Spleen (tissue), 11 donors: ENCODE data around the gene PPP4R3A. TPM values are rescaled to one million over a fixed set of nuclear protein-coding genes. Genes with fewer than 3 reads are reported as not detected.
"Not testable (repeated sequence)": the region's sequence is repeated elsewhere in the genome, so short reads cannot be mapped to it uniquely, and the experiment has no call there.

Source experiments
- DNase-seq: peaks from one replicate; pipeline ENCODE4 v3.0.0-alpha.2; 2020
- H3K27ac ChIP-seq, 8 donors: fragments of 200-600 bp; sonication (generic) in 7 of 8; 1 replicate in 4 of 8; 2 replicates in 4 of 8; pipeline versions ENCODE4 v1.5.0 to v1.8.0; 2016 to 2021; ENCODE audit warnings: inconsistent platforms in 4 of 8, mild to moderate bottlenecking in 4 of 8, moderate library complexity in 1 of 8
- H3K27me3 ChIP-seq, 7 donors: fragments of 200-600 bp; sonication (generic) in 6 of 7; replicated peaks in 1 of 7; 1 replicate in 4 of 7; 2 replicates in 3 of 7; pipeline versions ENCODE4 v1.5.0 to v1.8.0; 2016 to 2021; ENCODE audit warnings: inconsistent platforms in 3 of 7, mild to moderate bottlenecking in 1 of 7
- H3K36me3 ChIP-seq, 6 donors: fragments of 200-600 bp; sonication (generic) in 5 of 6; 1 replicate in 4 of 6; 2 replicates in 2 of 6; pipeline versions ENCODE4 v1.5.0 to v1.8.0; 2016 to 2021; ENCODE audit warnings: inconsistent platforms in 2 of 6
- H3K4me1 ChIP-seq, 6 donors: fragments of 200-600 bp; sonication (generic) in 5 of 6; 1 replicate in 3 of 6; 2 replicates in 3 of 6; pipeline versions ENCODE4 v1.5.0 to v1.8.0; 2016 to 2021; ENCODE audit warnings: inconsistent platforms in 3 of 6
- H3K4me3 ChIP-seq, 8 donors: fragments of 200-600 bp; sonication (generic) in 7 of 8; 1 replicate in 4 of 8; 2 replicates in 4 of 8; pipeline versions ENCODE4 v1.5.0 to v1.8.0; 2016 to 2021; ENCODE audit warnings: inconsistent platforms in 4 of 8, mild to moderate bottlenecking in 4 of 8, moderate library complexity in 2 of 8
- H3K9me3 ChIP-seq, 8 donors: fragments of 200-600 bp; sonication (generic) in 7 of 8; 1 replicate in 4 of 8; 2 replicates in 4 of 8; pipeline versions ENCODE4 v1.5.0 to v1.8.0; 2016 to 2021; ENCODE audit warnings: inconsistent platforms in 4 of 8
- POLR2A ChIP-seq, 3 donors: fragments of 450-650 bp; IDR thresholded peaks; one replicate each; pipeline ENCODE4 v1.5.1; 2017; ENCODE audit warnings: antibody characterized with exemption in 3 of 3, mild to moderate bottlenecking in 1 of 3
- POLR2AphosphoS5 ChIP-seq, 3 donors: sonication (generic); formaldehyde crosslinking; IDR thresholded peaks; one replicate each; pipeline ENCODE4 v1.5.1; 2017; ENCODE audit warnings: antibody characterized with exemption in 3 of 3
- WGBS, 5 donors: extraction: QIAGEN DNeasy Blood & Tissue Kit in 3 of 5; methylation state at CpG; one replicate each; pipeline versions ENCODE4 v1.1.5 to v1.1.7; 2013 to 2018; 5-methylcytosine and 5-hydroxymethylcytosine counted together
- intact Hi-C: fragments of 100-400 bp; cut with DNase I; formaldehyde crosslinking; loops from one replicate; pipeline ENCODE4 v1.15.0; 2023; ENCODE audit warnings: low total_unique reads
- polyA plus RNA-seq, 3 donors: library from polyadenylated mRNA; stranded (reverse); fragments of 200-250 nt; gene quantifications; one replicate each; pipeline ENCODE4 v1.2.1, GENCODE V29; 2013
- small RNA-seq, 4 donors: library from RNA; depleted of rRNA; stranded (forward); fragments of <200 nt; gene quantifications; one replicate each; pipeline ENCODE3, GENCODE V24; 2016
- total RNA-seq, 7 donors: library from RNA; depleted of rRNA in 3 of 7; stranded (reverse); fragments of >200 nt in 3 of 7; fragmentation: NEBNext Ultra II Directional in 4 of 7; extraction: Animal tissue kit (Norgen Biotek cat#: 25700) in 4 of 7; gene quantifications; one replicate each; pipeline versions ENCODE4 v1.1.0 to v1.2.1, GENCODE V29; 2016 to 2021
- TF ChIP-seq, protein P1 (sequence below), 11 experiments: fragments of 200-600 bp in 7 of 11; fragments of 450-650 bp in 4 of 11; sonication (generic) in 4 of 11; IDR thresholded peaks in 8 of 11; conservative IDR thresholded peaks in 3 of 11; 1 replicate in 7 of 11; 2 replicates in 4 of 11; pipeline versions ENCODE4 v1.4.0 to v1.8.0; 2016 to 2021; ENCODE audit warnings: antibody characterized with exemption in 11 of 11, inconsistent platforms in 4 of 11, mild to moderate bottlenecking in 1 of 11
- donor health status: healthy with polysubstance abuse.
- donor health status: DM: no; HTN: no; CAD: no; lungs with moderate emphysema.
- donor health status: DM: no; HTN: no; CAD: no.
- donor health status: Bipolar disorder and iron deficiency.
- donor health status: healthy.
- donor health status: DM: no; HTN: no; CAD: no.
- donor health status: DM: yes; HTN: yes; CAD: no.

PPP4R3A gene
- total and polyA plus RNA-seq, 10 donors, result 53.9 to 119 (median 105) TPM

DNA sequence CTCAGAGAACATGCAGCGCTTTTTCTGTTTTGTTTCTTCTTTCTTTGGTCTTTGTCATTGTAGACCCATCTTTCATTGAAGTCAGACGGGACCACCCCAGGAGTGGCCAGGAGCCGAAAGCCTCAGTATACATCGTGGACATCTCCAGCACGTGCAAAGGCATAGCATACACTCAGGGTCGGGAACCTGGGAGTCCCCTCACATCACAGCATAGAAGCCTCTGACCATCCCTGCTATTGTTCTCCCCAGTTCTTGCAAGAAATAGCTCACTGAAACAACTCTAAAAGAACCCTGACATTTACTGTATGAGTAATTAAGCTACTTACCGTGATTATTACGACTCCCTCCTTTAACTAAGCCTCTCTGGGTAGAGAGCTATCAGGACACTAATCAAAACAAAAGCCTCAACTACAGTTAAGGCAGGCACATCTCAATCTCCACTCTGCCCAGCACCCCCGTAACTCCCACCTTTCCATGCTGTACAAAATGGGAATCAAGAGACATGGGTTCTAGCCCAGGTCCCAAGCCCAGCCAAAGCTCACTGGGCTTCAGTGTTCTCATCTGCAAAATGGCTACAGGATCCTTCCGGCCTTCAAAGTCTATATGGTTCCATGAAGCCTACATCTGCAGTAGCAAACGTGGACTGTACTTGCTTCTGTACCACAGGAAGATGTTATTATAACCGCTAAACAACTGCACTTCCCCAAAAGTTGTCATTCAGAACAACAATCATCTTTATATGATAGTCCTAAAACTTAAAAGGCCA lies 99.2 kb downstream of the PPP4R3A start:
- peak overlapping the region; percentile 38 to 94 (median 75) for H3K27ac ChIP-seq
- 57 to 63% (median 62%) methylated on average over 12 of the region's 12 CpGs for WGBS, 5 donors
- peak overlapping the region in 2 of 8 donors; percentile 13 to 50 for H3K4me3 ChIP-seq
- H3K36me3 ChIP-seq, result peaks cover 0 to 74% (median 12%) of the 10 kb centered on the region in 6 donors
- TF ChIP-seq POLR2A (IDR thresholded peaks at IDR 0.05) (no peak), POLR2AphosphoS5 (IDR thresholded peaks at IDR 0.05) (peak in 1 of 3 donors; percentile 64)
- no peaks in the 10 kb centered on the region for H3K27me3 ChIP-seq
- DNase-seq, result peak; percentile 40
- H3K4me1 ChIP-seq, result peaks cover 51 to 100% (median 100%) of the 10 kb centered on the region in 6 donors
- intact Hi-C loops, result loop anchor here (10.0 kb wide), 1 partner anchor 46 kb away; no protein-coding TSS in a partner anchor
- H3K9me3 ChIP-seq, result no peaks in the 10 kb centered on the region

DNA sequence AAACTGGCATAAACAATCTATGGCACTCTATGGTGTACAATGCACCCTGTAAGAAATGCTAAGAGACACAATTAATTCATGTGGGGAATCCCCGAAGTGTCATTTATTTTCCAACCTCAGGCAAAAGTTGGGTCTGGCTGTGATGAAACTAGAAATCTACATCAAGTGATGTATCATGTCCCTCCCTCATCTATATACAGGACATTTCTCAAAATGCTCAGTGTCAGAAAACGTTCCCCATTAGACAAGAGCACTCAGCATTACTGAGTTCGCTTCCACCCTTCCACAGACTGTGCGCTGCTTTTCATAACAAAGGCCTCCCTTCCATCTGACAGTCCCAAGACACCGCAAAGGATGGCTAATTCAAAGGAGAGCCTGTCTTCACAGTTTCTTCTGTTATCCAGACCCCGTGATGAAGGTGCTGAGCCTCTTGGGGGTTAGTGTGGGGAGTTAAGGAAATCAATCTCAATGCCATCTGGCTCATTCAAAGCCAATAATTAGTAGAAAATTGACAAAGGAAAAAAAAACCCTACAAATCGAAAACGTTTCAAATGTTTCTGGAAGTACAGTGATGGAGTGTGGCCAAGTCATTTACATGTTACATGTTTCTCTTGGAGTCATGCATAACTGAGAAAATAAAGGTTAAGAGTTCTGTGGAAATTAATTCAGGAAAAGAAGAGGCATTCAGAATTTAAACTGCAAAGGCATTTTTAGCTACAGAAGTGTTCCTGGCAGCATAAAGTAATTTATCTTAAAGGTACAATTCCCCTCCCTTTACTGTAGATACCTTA lies 100.0 kb downstream of the PPP4R3A start:
- no peaks in the 10 kb centered on the region for H3K27me3 ChIP-seq
- peaks cover 53 to 100% (median 100%) of the 10 kb centered on the region in 6 donors for H3K4me1 ChIP-seq
- intact Hi-C loops, result loop anchor here (10.0 kb wide), 1 partner anchor 45 kb away; no protein-coding TSS in a partner anchor
- peak; percentile 7 for DNase-seq
- 55 to 65% (median 62%) methylated on average over 8 of the region's 8 CpGs for WGBS, 5 donors
- no peaks in the 10 kb centered on the region for H3K9me3 ChIP-seq
- peaks cover 0 to 76% (median 12%) of the 10 kb centered on the region in 6 donors for H3K36me3 ChIP-seq
- TF ChIP-seq POLR2A (IDR thresholded peaks at IDR 0.05) (no peak), POLR2AphosphoS5 (IDR thresholded peaks at IDR 0.05) (no peak)
- TF ChIP-seq, protein P1, sequence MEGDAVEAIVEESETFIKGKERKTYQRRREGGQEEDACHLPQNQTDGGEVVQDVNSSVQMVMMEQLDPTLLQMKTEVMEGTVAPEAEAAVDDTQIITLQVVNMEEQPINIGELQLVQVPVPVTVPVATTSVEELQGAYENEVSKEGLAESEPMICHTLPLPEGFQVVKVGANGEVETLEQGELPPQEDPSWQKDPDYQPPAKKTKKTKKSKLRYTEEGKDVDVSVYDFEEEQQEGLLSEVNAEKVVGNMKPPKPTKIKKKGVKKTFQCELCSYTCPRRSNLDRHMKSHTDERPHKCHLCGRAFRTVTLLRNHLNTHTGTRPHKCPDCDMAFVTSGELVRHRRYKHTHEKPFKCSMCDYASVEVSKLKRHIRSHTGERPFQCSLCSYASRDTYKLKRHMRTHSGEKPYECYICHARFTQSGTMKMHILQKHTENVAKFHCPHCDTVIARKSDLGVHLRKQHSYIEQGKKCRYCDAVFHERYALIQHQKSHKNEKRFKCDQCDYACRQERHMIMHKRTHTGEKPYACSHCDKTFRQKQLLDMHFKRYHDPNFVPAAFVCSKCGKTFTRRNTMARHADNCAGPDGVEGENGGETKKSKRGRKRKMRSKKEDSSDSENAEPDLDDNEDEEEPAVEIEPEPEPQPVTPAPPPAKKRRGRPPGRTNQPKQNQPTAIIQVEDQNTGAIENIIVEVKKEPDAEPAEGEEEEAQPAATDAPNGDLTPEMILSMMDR (IDR thresholded peaks at IDR 0.05 in 8 of 11, conservative IDR thresholded peaks at IDR 0.05 in 3 of 11), result no peak
- H3K4me3 ChIP-seq, result peak overlapping the region in 1 of 8 donors; percentile 50
- H3K27ac ChIP-seq, result peak overlapping the region; percentile 38 to 94 (median 75)

DNA sequence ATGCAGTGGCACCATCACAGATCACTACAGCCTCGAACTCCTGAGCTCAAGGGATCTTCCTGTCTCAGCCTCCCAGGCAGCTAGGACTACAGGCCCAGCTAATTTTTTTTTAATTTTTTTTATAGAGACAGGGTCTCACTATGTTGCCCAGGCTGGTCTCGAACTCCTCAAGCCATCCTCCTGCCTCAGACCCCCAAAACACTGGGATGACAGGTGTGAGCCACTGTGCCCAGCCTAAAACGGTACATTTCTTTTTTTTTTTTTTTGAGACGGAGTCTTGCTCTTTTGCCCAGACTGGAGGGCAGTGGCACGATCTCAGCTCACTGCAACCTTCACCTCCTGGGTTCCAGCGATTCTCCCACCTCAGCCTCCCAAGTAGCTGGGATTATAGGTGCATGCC lies 100.9 kb downstream of the PPP4R3A start:
- H3K4me3 ChIP-seq, intact Hi-C loops, H3K9me3 ChIP-seq, H3K27me3 ChIP-seq: not testable (repeated sequence)
- Histone ChIP-seq H3K36me3 (peaks cover 0 to 74% (median 12%) of the 10 kb centered on the region in 6 donors), H3K4me1 (peaks cover 51 to 100% (median 99%) of the 10 kb centered on the region in 6 donors), H3K27ac (peak overlapping the region in 7 of 8 donors; percentile 17 to 94 (median 91))
- peak; percentile 13 for DNase-seq
- 84 to 95% (median 90%) methylated on average over 6 of the region's 6 CpGs for WGBS, 5 donors

Small RNA genes within 50 kb of the gene (small RNA-seq; reads per million reads assigned to genes)
- gene AL133373.1, result 0 reads per million in 4 donors

Other genes starting within 250 kb of the PPP4R3A start
- 100 to 1,000 TPM in 6 of 7 donors, 10 to 100 TPM in 1; 96.4 to 136 (median 107) TPM for gene CCDC88C, start 92.5 kb downstream of the PPP4R3A start, total RNA-seq
- 10 to 100 TPM; 23.2 to 38.4 (median 29.8) TPM for gene CCDC88C, start 92.5 kb downstream of the PPP4R3A start, polyA plus RNA-seq
- gene CATSPERB, start 221.8 kb upstream of the PPP4R3A start, total RNA-seq, result 1 to 10 TPM; 1.2 to 6.8 (median 2.5) TPM
- gene CATSPERB, start 221.8 kb upstream of the PPP4R3A start, polyA plus RNA-seq, result under 1 TPM; 0.10 to 0.20 (median 0.17) TPM